Measurements from ENCODE around the gene CYP46A1.

Gene CYP46A1

DNA sequence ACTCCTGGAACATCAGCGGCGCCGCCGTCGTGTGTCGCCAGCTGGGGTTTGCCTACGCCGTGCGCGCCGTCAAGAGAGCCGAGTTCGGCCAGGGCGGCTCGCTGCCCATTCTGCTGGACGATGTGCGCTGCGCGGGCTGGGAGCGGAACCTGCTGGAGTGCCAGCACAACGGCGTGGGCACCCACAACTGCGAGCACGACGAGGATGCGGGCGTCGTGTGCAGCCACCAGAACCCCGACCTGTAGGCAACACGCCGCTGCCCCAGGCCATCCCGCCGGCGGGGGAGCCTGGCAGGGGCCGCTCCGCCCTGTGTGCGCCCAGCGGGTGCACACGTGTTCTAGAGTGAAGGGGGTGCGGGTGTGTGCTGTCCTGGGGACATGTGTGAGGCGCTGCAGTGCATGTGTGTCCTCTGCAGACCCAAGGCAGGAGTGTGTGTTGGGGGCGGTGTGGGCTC, 8.7 kb upstream of the CYP46A1 start:
- TF ChIP-seq, protein P1, sequence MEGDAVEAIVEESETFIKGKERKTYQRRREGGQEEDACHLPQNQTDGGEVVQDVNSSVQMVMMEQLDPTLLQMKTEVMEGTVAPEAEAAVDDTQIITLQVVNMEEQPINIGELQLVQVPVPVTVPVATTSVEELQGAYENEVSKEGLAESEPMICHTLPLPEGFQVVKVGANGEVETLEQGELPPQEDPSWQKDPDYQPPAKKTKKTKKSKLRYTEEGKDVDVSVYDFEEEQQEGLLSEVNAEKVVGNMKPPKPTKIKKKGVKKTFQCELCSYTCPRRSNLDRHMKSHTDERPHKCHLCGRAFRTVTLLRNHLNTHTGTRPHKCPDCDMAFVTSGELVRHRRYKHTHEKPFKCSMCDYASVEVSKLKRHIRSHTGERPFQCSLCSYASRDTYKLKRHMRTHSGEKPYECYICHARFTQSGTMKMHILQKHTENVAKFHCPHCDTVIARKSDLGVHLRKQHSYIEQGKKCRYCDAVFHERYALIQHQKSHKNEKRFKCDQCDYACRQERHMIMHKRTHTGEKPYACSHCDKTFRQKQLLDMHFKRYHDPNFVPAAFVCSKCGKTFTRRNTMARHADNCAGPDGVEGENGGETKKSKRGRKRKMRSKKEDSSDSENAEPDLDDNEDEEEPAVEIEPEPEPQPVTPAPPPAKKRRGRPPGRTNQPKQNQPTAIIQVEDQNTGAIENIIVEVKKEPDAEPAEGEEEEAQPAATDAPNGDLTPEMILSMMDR (IDR thresholded peaks at IDR 0.05; ENCODE audit: low read depth, low read length): no peak
- H3K4me3 ChIP-seq (ENCODE audit: low read depth, low read length): no peak overlapping the region

DNA sequence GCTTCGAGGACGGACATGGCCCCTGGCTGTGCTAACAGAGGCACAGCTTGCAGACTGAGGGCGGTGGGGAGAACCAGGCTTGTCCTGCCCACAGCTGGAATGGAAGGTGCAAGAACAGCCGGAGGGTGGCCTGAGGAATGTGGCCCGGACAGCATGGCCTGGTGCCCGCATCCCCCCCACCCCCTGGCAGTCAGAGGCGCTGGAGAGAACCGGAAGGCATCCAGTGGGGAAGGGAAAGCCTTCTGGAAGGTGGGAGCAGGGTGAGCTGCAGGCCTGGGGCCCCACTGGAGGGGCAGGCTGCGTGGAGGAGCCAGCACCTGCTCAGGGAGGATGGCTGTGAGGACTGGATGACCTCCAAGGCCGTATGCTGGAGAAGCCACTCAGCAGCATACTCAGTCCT, 8.1 kb upstream of the CYP46A1 start:
- no peak overlapping the region for H3K4me3 ChIP-seq (ENCODE audit: low read depth, low read length)
- TF ChIP-seq, protein P1 (IDR thresholded peaks at IDR 0.05; ENCODE audit: low read depth, low read length): no peak

DNA sequence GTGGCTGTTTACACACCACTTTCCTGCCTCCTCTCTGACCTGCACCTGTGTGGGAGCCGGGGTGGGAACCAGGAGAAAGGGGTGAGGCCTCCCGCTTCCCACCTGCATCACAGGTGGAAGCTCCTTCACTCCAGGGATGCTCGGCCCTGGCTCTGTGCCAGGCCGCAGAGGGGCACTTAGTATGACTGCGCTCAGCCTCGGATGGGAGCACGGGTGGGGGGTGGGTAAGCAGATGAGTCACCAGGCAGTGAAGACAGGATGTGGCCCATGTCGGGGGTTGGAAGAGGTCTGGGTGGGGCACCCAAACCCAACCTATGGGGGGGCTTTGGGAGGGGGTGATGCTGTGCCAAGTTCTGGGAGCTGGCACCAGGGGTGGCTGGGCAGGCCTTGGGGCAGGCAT, 7.4 kb upstream of the CYP46A1 start:
- TF ChIP-seq, protein P1 (IDR thresholded peaks at IDR 0.05; ENCODE audit: low read depth, low read length): no peak
- no peak overlapping the region for H3K4me3 ChIP-seq (ENCODE audit: low read depth, low read length)

DNA sequence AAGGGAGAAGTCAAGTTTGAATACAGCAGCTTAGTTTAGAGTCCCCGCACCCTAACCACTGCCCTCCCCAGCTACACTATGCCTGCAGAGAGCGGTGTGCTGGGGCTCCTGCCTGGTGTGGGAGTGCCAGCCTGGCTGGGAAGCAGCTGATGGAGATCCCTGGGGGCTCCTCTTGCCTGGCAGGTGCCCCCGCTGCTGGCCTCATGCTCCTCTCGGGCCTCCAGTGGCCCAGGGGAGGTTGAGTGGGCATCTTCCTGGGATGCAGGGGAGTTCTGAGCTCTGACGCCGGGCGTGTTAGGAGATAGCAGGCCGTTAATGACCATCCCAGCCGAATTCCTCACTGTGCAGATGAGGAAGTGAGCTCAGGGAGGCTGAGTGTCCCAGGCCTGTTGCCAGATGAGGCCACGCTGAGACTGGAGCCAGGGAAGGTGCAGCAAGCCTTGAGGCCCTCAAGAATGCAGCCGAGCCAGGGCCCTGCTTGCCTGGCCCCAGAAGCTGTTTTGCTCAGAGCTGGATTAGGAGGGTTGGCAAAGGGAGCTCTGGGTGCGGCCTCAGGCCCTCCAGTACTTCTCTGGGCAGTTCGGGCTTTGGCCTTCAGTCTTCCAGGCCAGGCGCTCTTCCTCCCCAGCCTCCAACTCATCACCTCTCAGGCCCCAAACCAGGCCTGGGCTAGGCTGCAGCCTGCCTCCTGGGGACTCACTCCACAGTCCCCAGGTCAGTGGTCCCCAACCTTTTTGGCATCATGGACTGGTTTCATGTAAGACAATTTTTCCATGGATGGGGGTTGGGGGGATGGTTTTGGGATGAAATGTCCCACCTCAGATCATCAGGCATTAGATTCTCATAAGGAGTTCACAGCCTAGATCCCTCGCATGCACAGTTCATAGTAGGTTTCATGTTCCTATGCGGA, 6.6 kb upstream of the CYP46A1 start:
- no peak overlapping the region for H3K4me3 ChIP-seq (ENCODE audit: low read depth, low read length)
- TF ChIP-seq, protein P1 (IDR thresholded peaks at IDR 0.05; ENCODE audit: low read depth, low read length): no peak

DNA sequence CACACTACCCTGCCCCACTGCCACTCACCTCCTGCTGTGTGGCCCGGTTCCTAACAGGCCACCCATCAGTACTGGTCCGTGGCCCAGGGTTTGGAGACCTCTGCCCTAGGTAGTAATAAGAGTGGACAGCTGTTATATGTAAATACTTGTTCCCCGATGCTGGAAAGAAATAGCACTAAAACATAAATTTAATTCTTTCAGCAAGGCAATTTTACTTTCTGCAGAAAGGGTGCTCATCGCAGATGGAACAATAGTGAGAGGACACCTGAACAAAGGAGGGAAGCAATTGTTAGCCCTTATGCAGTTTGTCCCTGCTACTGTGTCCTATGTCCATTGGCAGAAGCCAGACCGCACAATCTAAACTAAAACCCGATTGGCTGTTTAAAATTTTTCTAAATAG, 5.9 kb upstream of the CYP46A1 start:
- TF ChIP-seq, protein P1 (IDR thresholded peaks at IDR 0.05; ENCODE audit: low read depth, low read length): no peak
- H3K4me3 ChIP-seq (ENCODE audit: low read depth, low read length): no peak overlapping the region

DNA sequence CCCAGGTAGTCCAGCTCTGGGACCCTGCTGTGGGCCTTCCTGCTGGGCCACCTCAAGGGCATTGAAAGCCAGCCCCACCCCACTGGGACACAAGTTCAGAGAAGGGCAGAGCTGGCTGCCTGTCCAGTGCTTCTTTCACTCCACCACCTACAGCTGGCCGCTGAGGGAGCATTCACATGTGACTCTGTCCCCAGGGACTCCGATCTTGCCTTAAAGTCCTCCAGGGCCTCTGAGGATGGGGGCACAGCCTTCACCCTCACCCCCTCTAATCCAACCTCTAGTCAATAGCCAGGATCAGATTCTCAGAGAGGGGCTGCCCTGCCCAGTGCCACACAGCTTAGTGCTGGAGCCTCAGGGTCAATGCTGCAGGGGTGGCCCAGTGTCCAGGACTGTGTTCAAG, 5.0 kb upstream of the CYP46A1 start:
- H3K4me3 ChIP-seq (ENCODE audit: low read depth, low read length): no peak overlapping the region
- TF ChIP-seq, protein P1 (IDR thresholded peaks at IDR 0.05; ENCODE audit: low read depth, low read length): no peak

DNA sequence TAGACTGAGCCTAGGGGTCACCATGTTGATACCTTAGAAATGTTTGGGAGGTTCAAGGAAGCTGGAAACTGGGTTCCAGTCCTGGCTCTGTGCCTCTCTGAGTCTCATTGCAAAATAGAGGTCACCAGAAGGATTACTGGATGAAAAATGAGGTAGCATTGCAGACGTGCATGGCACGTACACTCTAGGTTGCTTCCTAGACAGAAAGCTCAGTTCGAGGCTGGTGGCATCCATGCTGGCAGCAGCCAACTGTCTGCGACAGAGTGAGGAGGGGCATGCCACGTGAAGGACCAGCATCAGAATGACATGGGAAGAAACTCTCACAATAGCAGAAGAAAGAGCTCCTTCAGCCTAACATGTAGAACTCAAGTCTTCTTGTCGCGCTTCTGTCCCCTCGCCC, 4.6 kb upstream of the CYP46A1 start:
- TF ChIP-seq, protein P1 (IDR thresholded peaks at IDR 0.05; ENCODE audit: low read depth, low read length): no peak
- H3K4me3 ChIP-seq (ENCODE audit: low read depth, low read length): no peak overlapping the region

Measured in WI38 (cell line).